Body of pancreas (tissue), 4 donors: ENCODE results near the gene LRRC8A.

Experiments
- POLR2A ChIP-seq, 3 donors: fragments of 450-650 bp; IDR thresholded peaks; one replicate each; pipeline ENCODE4 v1.6.1; 2016; ENCODE audit warnings: antibody characterized with exemption in 3 of 3, mild to moderate bottlenecking in 2 of 3
- TF ChIP-seq, protein P1 (sequence below), 7 experiments: fragments of 450-650 bp in 4 of 7; fragments of 200-600 bp in 3 of 7; sonication (generic) in 3 of 7; IDR thresholded peaks; one replicate each; pipeline ENCODE4 v1.5.1; 2016 to 2019; ENCODE audit warnings: antibody characterized with exemption in 7 of 7

DNA sequence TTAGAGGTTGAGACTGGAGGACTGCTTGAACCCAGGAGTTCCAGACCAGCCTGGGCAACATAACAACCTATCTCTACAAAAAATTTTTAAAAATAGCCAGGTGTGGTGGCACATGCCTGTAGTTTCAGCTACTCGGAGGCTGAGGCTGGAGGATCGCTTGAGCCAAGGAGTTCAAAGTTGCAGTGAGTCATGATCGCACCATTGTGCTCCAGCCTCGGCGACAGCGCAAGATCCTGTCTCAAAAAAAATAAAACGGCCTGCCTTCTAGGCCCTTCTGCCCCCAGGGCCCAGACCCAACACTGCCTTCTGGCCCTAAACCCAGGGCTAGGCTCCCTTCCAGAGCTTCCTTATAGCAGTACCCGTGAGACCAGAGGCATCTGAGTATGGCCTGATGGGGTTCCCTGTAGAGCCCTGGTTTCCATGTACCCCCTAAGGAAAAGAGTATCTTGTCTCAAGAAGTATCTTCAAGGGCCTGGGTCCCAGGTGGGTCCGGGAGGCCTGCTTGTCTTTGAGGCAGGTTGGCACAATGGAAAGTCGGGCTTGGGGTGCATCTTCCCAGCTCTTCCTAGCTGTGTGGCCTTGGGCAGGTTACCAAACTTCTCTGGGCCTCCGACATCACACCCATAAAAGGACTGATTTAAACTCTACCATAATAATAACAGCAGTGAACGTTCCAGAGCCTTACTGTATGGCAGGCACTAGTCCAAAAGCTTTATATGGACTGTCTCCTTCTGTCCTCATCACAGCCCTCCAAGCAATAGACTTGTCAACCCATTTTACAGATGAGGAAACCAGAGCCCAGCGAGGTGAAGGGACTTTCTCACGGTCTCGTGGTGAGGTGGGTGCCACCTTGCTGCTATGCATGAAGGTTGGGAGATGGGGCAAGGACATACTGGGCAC, 9.6 kb downstream of the LRRC8A start:
- TF ChIP-seq, protein P1, sequence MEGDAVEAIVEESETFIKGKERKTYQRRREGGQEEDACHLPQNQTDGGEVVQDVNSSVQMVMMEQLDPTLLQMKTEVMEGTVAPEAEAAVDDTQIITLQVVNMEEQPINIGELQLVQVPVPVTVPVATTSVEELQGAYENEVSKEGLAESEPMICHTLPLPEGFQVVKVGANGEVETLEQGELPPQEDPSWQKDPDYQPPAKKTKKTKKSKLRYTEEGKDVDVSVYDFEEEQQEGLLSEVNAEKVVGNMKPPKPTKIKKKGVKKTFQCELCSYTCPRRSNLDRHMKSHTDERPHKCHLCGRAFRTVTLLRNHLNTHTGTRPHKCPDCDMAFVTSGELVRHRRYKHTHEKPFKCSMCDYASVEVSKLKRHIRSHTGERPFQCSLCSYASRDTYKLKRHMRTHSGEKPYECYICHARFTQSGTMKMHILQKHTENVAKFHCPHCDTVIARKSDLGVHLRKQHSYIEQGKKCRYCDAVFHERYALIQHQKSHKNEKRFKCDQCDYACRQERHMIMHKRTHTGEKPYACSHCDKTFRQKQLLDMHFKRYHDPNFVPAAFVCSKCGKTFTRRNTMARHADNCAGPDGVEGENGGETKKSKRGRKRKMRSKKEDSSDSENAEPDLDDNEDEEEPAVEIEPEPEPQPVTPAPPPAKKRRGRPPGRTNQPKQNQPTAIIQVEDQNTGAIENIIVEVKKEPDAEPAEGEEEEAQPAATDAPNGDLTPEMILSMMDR (IDR thresholded peaks at IDR 0.05), result no peak
- TF ChIP-seq POLR2A (IDR thresholded peaks at IDR 0.05), result no peak
